ENCODE data around the gene MAPKAP1. TPM values are rescaled to one million over a fixed set of nuclear protein-coding genes. Genes with fewer than 3 reads are reported as not detected.
A peak's percentile ranks its signal among the peaks of the same experiment; 100 is the strongest.

MAPKAP1 gene
- total and polyA plus RNA-seq, 2 of the 13 experiments (the other 11 are each of a cell fraction or from before 2014, with no cell fraction given): 45.0 to 64.3 TPM

DNA sequence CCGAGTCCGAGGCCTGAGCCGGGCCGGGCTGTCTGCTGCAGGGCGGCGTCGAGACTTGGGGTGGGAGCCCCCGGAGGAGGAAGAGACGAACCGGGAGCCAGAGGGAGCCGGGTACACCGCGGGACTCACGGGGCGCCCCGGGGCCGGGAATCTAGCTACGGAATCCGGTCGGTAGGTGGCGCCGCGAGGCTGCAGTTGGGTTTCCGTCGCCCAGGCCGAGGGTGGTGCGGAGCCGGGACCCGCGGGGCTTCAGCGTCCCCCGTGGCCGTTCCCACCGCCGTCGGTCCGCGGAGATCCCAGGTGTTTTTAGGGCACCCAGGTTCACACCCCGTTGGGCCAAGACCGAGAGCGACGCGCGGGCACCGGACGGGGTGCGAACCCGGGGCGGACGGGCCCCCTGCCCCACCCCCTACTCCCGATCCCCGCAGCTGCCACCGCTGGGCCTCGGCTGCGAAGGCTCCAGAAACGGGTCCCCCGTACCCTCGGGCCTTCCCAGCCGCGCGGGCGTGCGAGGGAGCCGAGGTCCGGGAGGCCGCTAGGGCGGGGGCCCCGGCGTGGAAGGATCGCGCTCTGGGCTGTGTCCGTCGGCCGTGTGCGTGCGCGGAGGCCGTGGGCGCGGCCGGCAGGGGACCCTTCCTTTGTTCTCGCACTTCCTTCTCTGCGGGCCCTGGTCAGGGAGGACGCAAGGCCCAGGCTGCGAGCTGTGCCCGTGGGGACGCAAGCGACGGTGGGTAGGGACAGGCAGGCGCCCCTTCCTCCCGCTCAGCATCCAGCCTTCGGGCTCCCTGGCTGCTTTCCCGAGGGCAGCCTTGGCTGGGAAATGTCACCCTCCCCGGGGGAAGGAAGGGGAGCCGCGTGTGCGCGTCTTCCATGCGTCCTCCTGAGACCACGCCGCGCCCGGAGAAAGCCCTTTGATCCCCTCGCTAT lies 298.8 kb downstream of the MAPKAP1 start (continued):
- TF ChIP-seq ZNF432 (CRISPR knock-in tag; IDR thresholded peaks at IDR 0.05; ENCODE audit: borderline replicate concordance): no peak
- 0 out of 2 replicates have a peak, but pooled peaks have one; percentile 16 for TF ChIP-seq MED13 (CRISPR knock-in tag; IDR thresholded peaks at IDR 0.05)
- TF ChIP-seq KLF16 (CRISPR knock-in tag; IDR thresholded peaks at IDR 0.05): peak in 1 of 2 experiments; percentile 52; a peak in 1 of 4 replicates
- no peak for TF ChIP-seq RNF2 (conservative IDR thresholded peaks at IDR 0.05; ENCODE audit: low read depth)
- no peak for TF ChIP-seq ZEB1 (IDR thresholded peaks at IDR 0.05; ENCODE audit: insufficient replicate concordance, low read depth)
- no peak for TF ChIP-seq SP2 (CRISPR knock-in tag; IDR thresholded peaks at IDR 0.05)
- no peak; the same call in 1 of the 2 replicates for TF ChIP-seq NCOA1 (CRISPR knock-in tag; IDR thresholded peaks at IDR 0.05)
- no peak for TF ChIP-seq DR1 (CRISPR knock-in tag; IDR thresholded peaks at IDR 0.05)
- TF ChIP-seq STAT5B (CRISPR knock-in tag; IDR thresholded peaks at IDR 0.05): no peak
- no peak for TF ChIP-seq SMC3 (IDR thresholded peaks at IDR 0.05; ENCODE audit: low read length)
- TF ChIP-seq ARNTL (CRISPR knock-in tag; IDR thresholded peaks at IDR 0.05): 0 out of 2 replicates have a peak, but pooled peaks have one; percentile 10
- no peak for TF ChIP-seq RAD51 (IDR thresholded peaks at IDR 0.05; ENCODE audit: borderline replicate concordance)
- TF ChIP-seq BCL3 (CRISPR knock-in tag; IDR thresholded peaks at IDR 0.05): no peak
- no peak for TF ChIP-seq PHF20 (CRISPR knock-in tag; IDR thresholded peaks at IDR 0.05)
- TF ChIP-seq REXO4 (CRISPR knock-in tag; IDR thresholded peaks at IDR 0.05; ENCODE audit: borderline replicate concordance): no peak
- no peak for TF ChIP-seq BRD4 (CRISPR knock-in tag; IDR thresholded peaks at IDR 0.05)
- TF ChIP-seq ZNF430 (CRISPR knock-in tag; IDR thresholded peaks at IDR 0.05): peak; percentile 80; the same call in 1 of the 2 replicates
- peak; percentile 21; the same call in 1 of the 2 replicates for TF ChIP-seq ZMYM2 (CRISPR knock-in tag; IDR thresholded peaks at IDR 0.05)
- TF ChIP-seq ZSCAN9 (CRISPR knock-in tag; IDR thresholded peaks at IDR 0.05; ENCODE audit: borderline replicate concordance): 0 out of 2 replicates have a peak, but pooled peaks have one; percentile 52
- TF ChIP-seq, protein P1, sequence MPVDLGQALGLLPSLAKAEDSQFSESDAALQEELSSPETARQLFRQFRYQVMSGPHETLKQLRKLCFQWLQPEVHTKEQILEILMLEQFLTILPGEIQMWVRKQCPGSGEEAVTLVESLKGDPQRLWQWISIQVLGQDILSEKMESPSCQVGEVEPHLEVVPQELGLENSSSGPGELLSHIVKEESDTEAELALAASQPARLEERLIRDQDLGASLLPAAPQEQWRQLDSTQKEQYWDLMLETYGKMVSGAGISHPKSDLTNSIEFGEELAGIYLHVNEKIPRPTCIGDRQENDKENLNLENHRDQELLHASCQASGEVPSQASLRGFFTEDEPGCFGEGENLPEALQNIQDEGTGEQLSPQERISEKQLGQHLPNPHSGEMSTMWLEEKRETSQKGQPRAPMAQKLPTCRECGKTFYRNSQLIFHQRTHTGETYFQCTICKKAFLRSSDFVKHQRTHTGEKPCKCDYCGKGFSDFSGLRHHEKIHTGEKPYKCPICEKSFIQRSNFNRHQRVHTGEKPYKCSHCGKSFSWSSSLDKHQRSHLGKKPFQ (CRISPR knock-in tag; IDR thresholded peaks at IDR 0.05; ENCODE audit: insufficient replicate concordance): no peak
- TF ChIP-seq ZNF44 (CRISPR knock-in tag; IDR thresholded peaks at IDR 0.05): no peak
- TF ChIP-seq ZBTB4 (CRISPR knock-in tag; IDR thresholded peaks at IDR 0.05; ENCODE audit: borderline replicate concordance): no peak
- TF ChIP-seq ZBTB7B (CRISPR knock-in tag; IDR thresholded peaks at IDR 0.05): peak; percentile 61
- no peak for TF ChIP-seq TEAD2 (CRISPR knock-in tag; IDR thresholded peaks at IDR 0.05)
- TF ChIP-seq HIVEP1 (CRISPR knock-in tag; IDR thresholded peaks at IDR 0.05): no peak
- no peak for TF ChIP-seq ZBTB21 (CRISPR knock-in tag; IDR thresholded peaks at IDR 0.05)

Measured in HepG2 (cell line).